Testis (tissue), 2 donors: ENCODE data around the gene NUDT8.
"Not testable (repeated sequence)": the region's sequence is repeated elsewhere in the genome, so short reads cannot be mapped to it uniquely, and the experiment has no call there.

ENCODE experiments used
- POLR2A ChIP-seq: fragments of 450-650 bp; IDR thresholded peaks from one replicate; pipeline ENCODE4 v1.6.1; 2017; ENCODE audit warnings: antibody characterized with exemption, mild to moderate bottlenecking, moderate library complexity
- TF ChIP-seq, protein P1 (sequence below), 3 experiments: fragments of 450-650 bp in 2 of 3; fragments of 200-600 bp in 1 of 3; sonication (generic) in 1 of 3; IDR thresholded peaks; one replicate each; pipeline ENCODE4 v1.5.1; 2016 to 2019; ENCODE audit warnings: antibody characterized with exemption in 3 of 3, mild to moderate bottlenecking in 2 of 3, moderate library complexity in 1 of 3

DNA sequence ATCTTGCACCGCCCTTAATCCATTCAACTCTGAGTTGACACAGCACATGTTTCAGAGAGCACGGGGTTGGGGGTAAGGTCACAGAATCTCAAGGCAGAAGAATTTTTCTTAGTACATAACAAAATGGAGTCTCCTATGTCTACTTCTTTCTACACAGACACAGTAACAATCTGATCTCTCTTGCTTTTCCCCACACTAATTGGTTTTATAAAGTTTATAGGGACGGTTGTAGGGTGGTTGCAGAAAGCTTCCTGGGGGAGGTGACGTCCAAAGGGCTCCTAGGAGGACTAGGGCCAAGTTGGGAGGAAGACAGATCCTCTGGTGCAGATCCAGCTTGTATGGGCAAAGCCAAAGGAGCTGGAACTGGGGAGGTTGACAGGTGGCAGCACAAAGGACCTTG is 25.6 kb downstream of the NUDT8 start:
- not testable (repeated sequence) for TF ChIP-seq POLR2A
- TF ChIP-seq, protein P1, sequence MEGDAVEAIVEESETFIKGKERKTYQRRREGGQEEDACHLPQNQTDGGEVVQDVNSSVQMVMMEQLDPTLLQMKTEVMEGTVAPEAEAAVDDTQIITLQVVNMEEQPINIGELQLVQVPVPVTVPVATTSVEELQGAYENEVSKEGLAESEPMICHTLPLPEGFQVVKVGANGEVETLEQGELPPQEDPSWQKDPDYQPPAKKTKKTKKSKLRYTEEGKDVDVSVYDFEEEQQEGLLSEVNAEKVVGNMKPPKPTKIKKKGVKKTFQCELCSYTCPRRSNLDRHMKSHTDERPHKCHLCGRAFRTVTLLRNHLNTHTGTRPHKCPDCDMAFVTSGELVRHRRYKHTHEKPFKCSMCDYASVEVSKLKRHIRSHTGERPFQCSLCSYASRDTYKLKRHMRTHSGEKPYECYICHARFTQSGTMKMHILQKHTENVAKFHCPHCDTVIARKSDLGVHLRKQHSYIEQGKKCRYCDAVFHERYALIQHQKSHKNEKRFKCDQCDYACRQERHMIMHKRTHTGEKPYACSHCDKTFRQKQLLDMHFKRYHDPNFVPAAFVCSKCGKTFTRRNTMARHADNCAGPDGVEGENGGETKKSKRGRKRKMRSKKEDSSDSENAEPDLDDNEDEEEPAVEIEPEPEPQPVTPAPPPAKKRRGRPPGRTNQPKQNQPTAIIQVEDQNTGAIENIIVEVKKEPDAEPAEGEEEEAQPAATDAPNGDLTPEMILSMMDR (IDR thresholded peaks at IDR 0.05), result not testable (repeated sequence)
